GM12878 (cell line): ENCODE data around the gene ZNF554. TPM values are rescaled to one million over a fixed set of nuclear protein-coding genes. Genes with fewer than 3 reads are reported as not detected.

ENCODE experiments used
- ASH2L ChIP-seq: fragments of 300-600, 200-600 bp; sonication (generic); IDR thresholded peaks from 2 replicates; pipeline ENCODE4 v1.6.1; 2017; ENCODE audit warnings: low read depth, mild to moderate bottlenecking, borderline replicate concordance
- ATF2 ChIP-seq: IDR thresholded peaks from 2 replicates; pipeline ENCODE4 v1.6.1; 2012; ENCODE audit warnings: low read length, inconsistent platforms
- BHLHE40 ChIP-seq, 2 experiments: fragments of 450-650 bp in 1 of 2; IDR thresholded peaks; 2 replicates each; pipeline ENCODE4 v1.6.1; 2011 to 2017; ENCODE audit warnings: low read depth in 2 of 2, borderline replicate concordance in 1 of 2, improper control_type of control experiment in 1 of 2, low read length in 1 of 2, mild to moderate bottlenecking in 1 of 2
- CEBPZ ChIP-seq: fragments of 150-350 bp; IDR thresholded peaks from 2 replicates; pipeline ENCODE4 v1.6.1; 2016; ENCODE audit warnings: low read depth, low read length
- EP300 ChIP-seq, 2 experiments: fragments of 150-350 bp in 1 of 2; IDR thresholded peaks; 2 replicates each; pipeline ENCODE4 v1.6.1; 2011 to 2012; ENCODE audit warnings: low read depth in 2 of 2, low read length in 2 of 2, borderline replicate concordance in 1 of 2, improper control_type of control experiment in 1 of 2, inconsistent platforms in 1 of 2; ENCODE audit not compliant: control insufficient read depth in 1 of 2
- FOXM1 ChIP-seq: IDR thresholded peaks from 2 replicates; pipeline ENCODE4 v1.6.1; 2012; ENCODE audit warnings: low read depth, mild to moderate bottlenecking, inconsistent platforms, low read length, moderate library complexity
- JUND ChIP-seq: IDR thresholded peaks from 2 replicates; pipeline ENCODE4 v1.6.1; 2012; ENCODE audit warnings: low read depth, mild to moderate bottlenecking, low read length, improper control_type of control experiment, moderate library complexity
- MLLT1 ChIP-seq: fragments of 450-650 bp; IDR thresholded peaks from 2 replicates; pipeline ENCODE4 v1.6.1; 2016; ENCODE audit warnings: mild to moderate bottlenecking
- NFIC ChIP-seq: IDR thresholded peaks from 2 replicates; pipeline ENCODE4 v1.6.1; 2012; ENCODE audit warnings: low read depth, mild to moderate bottlenecking, inconsistent platforms, low read length, moderate library complexity
- NFYA ChIP-seq: IDR thresholded peaks from 2 replicates; pipeline ENCODE4 v1.6.1; 2011; ENCODE audit warnings: low read depth, mild to moderate bottlenecking, low read length, improper control_type of control experiment, borderline replicate concordance
- NFYB ChIP-seq: IDR thresholded peaks from 2 replicates; pipeline ENCODE4 v1.6.1; 2011; ENCODE audit warnings: low read depth, mild to moderate bottlenecking, low read length, improper control_type of control experiment, moderate library complexity; ENCODE audit not compliant: insufficient read depth
- SMC3 ChIP-seq: IDR thresholded peaks from 2 replicates; pipeline ENCODE4 v1.6.1; 2011; ENCODE audit warnings: low read length, improper control_type of control experiment, borderline replicate concordance
- TAF1 ChIP-seq: IDR thresholded peaks from 2 replicates; pipeline ENCODE4 v1.6.1; 2011; ENCODE audit warnings: mild to moderate bottlenecking, low read depth, low read length, borderline replicate concordance
- YY1 ChIP-seq: IDR thresholded peaks from 2 replicates; pipeline ENCODE4 v1.6.1; 2011; ENCODE audit warnings: low read depth, mild to moderate bottlenecking, low read length
- ZNF207 ChIP-seq: fragments of 450-650 bp; IDR thresholded peaks from 2 replicates; pipeline ENCODE4 v1.6.1; 2014; ENCODE audit warnings: antibody characterized with exemption, mild to moderate bottlenecking, borderline replicate concordance
- ZNF384 ChIP-seq: IDR thresholded peaks from 2 replicates; pipeline ENCODE4 v1.6.1; 2012; ENCODE audit warnings: low read depth, mild to moderate bottlenecking, low read length, improper control_type of control experiment, borderline replicate concordance
- polyA plus RNA-seq, 11 experiments: library from polyadenylated mRNA; depleted of rRNA in 4 of 11; unstranded in 6 of 11; stranded (reverse) in 5 of 11; fragments of >200 nt; fragmentation: Nextera tagmentation in 4 of 11; fragmentation: Illumina TruSeq in 1 of 11; extraction: Ambion mirVana in 4 of 11; extraction: Trizol in 1 of 11; gene quantifications; 1 replicate in 1 of 11; 2 replicates in 10 of 11; pipeline versions ENCODE4 v1.2.1 to v1.2.3, GENCODE V29; 2011 to 2016; ENCODE audit warnings: inconsistent platforms in 2 of 11, missing spikeins in 2 of 11, low read depth in 1 of 11
- total RNA-seq, 4 experiments: library from RNA; depleted of rRNA in 3 of 4; stranded (reverse); fragments of >200 nt in 3 of 4; fragmentation: Illumina TruSeq in 1 of 4; extraction: Trizol in 1 of 4; gene quantifications; 2 replicates each; pipeline versions ENCODE4 v1.2.1 to v1.2.3, GENCODE V29; 2013 to 2021
- TF ChIP-seq, protein P1 (sequence below): IDR thresholded peaks from 2 replicates; pipeline ENCODE4 v1.6.1; 2011; ENCODE audit warnings: mild to moderate bottlenecking, low read depth, low read length, moderate library complexity; ENCODE audit not compliant: insufficient replicate concordance

ZNF554 gene
- total and polyA plus RNA-seq, 10 of the 15 experiments (the other 5 are each of a cell fraction or from before 2014, with no cell fraction given): 0.19 to 2.1 (median 1.4) TPM

GRCh38 chr19:2785244-2785997 is 34.2 kb upstream of the ZNF554 start, which contains the start of gene THOP1 (continued):
- TF ChIP-seq CEBPZ (no peak), MLLT1 (no peak), JUND (no peak), TAF1 (peak; percentile 87), FOXM1 (no peak), ASH2L (no peak), ZNF384 (no peak), SMC3 (no peak), YY1 (peak; percentile 71; the same call in 1 of the 2 replicates), ZNF207 (0 out of 2 replicates have a peak, but pooled peaks have one; percentile 74), NFYB (peak; percentile 51; the same call in 1 of the 2 replicates), EP300 (IDR thresholded peaks at IDR 0.05; ENCODE audit: borderline replicate concordance in 1 of 2, control insufficient read depth in 1 of 2, low read depth in 2 of 2, low read length in 2 of 2) (no peak), BHLHE40 (IDR thresholded peaks at IDR 0.05; ENCODE audit: borderline replicate concordance in 1 of 2, low read depth in 2 of 2, low read length in 1 of 2) (peak in 1 of 2 experiments; percentile 79; a peak in 2 of 4 replicates), NFYA (no peak), ATF2 (no peak), NFIC (no peak)
- TF ChIP-seq, protein P1, sequence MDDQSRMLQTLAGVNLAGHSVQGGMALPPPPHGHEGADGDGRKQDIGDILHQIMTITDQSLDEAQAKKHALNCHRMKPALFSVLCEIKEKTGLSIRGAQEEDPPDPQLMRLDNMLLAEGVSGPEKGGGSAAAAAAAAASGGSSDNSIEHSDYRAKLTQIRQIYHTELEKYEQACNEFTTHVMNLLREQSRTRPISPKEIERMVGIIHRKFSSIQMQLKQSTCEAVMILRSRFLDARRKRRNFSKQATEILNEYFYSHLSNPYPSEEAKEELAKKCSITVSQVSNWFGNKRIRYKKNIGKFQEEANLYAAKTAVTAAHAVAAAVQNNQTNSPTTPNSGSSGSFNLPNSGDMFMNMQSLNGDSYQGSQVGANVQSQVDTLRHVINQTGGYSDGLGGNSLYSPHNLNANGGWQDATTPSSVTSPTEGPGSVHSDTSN: no peak
